ENCODE results near the gene MAPK4.

DNA sequence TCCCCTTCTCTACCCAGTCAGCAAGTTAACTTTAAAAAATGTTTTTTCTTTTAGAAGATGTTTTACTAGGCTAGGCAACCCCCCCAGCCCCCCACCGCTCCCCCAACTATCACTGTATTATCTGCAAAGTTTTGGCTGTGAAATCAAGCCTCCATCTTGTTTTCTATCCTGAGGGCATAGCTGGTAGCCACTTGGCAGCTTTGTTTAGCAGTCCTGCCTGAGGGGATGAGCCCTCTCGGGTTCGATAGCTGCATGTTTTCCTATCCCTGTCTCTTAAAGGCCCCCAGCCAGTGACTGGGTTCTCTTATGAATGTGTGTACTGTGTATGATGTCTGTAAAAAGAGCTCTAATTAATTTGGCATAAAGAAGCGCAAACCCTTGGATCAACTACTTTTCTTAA is 216.5 kb downstream of the MAPK4 start:
- TF ChIP-seq, protein P1, sequence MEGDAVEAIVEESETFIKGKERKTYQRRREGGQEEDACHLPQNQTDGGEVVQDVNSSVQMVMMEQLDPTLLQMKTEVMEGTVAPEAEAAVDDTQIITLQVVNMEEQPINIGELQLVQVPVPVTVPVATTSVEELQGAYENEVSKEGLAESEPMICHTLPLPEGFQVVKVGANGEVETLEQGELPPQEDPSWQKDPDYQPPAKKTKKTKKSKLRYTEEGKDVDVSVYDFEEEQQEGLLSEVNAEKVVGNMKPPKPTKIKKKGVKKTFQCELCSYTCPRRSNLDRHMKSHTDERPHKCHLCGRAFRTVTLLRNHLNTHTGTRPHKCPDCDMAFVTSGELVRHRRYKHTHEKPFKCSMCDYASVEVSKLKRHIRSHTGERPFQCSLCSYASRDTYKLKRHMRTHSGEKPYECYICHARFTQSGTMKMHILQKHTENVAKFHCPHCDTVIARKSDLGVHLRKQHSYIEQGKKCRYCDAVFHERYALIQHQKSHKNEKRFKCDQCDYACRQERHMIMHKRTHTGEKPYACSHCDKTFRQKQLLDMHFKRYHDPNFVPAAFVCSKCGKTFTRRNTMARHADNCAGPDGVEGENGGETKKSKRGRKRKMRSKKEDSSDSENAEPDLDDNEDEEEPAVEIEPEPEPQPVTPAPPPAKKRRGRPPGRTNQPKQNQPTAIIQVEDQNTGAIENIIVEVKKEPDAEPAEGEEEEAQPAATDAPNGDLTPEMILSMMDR (IDR thresholded peaks at IDR 0.05; ENCODE audit: insufficient read depth, low read length), result no peak
- TF ChIP-seq, protein P2, sequence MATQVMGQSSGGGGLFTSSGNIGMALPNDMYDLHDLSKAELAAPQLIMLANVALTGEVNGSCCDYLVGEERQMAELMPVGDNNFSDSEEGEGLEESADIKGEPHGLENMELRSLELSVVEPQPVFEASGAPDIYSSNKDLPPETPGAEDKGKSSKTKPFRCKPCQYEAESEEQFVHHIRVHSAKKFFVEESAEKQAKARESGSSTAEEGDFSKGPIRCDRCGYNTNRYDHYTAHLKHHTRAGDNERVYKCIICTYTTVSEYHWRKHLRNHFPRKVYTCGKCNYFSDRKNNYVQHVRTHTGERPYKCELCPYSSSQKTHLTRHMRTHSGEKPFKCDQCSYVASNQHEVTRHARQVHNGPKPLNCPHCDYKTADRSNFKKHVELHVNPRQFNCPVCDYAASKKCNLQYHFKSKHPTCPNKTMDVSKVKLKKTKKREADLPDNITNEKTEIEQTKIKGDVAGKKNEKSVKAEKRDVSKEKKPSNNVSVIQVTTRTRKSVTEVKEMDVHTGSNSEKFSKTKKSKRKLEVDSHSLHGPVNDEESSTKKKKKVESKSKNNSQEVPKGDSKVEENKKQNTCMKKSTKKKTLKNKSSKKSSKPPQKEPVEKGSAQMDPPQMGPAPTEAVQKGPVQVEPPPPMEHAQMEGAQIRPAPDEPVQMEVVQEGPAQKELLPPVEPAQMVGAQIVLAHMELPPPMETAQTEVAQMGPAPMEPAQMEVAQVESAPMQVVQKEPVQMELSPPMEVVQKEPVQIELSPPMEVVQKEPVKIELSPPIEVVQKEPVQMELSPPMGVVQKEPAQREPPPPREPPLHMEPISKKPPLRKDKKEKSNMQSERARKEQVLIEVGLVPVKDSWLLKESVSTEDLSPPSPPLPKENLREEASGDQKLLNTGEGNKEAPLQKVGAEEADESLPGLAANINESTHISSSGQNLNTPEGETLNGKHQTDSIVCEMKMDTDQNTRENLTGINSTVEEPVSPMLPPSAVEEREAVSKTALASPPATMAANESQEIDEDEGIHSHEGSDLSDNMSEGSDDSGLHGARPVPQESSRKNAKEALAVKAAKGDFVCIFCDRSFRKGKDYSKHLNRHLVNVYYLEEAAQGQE (IDR thresholded peaks at IDR 0.05; ENCODE audit: insufficient replicate concordance, low read depth), result no peak
- TF ChIP-seq GABPA (IDR thresholded peaks at IDR 0.05; ENCODE audit: low read depth) (no peak), POLR2AphosphoS5 (IDR thresholded peaks at IDR 0.05; ENCODE audit: low read depth) (no peak), SPI1 (IDR thresholded peaks at IDR 0.05; ENCODE audit: borderline replicate concordance, low read depth) (no peak)
